GM12892 (cell line): ENCODE results near the gene KIF18B.
A peak's percentile ranks its signal among the peaks of the same experiment; 100 is the strongest.

Experiments used
- POLR2A ChIP-seq: IDR thresholded peaks from 2 replicates; pipeline ENCODE4 v1.6.1; 2011; ENCODE audit warnings: low read depth, low read length, control low read depth
- POLR2AphosphoS5 ChIP-seq: IDR thresholded peaks from 2 replicates; pipeline ENCODE4 v1.6.1; 2011; ENCODE audit warnings: low read depth, low read length, control low read depth
- TAF1 ChIP-seq: IDR thresholded peaks from 2 replicates; pipeline ENCODE4 v1.6.1; 2011; ENCODE audit warnings: low read depth, mild to moderate bottlenecking, control low read depth, low read length, borderline replicate concordance

GRCh38 chr17:44947461-44948314 lies at the start of gene KIF18B:
- TF ChIP-seq POLR2A (peak; percentile 89), POLR2AphosphoS5 (peak; percentile 90), TAF1 (peak; percentile 57)
